ENCODE measurements around the gene PPP2R5A. TPM values are rescaled to one million over a fixed set of nuclear protein-coding genes. Genes with fewer than 3 reads are reported as not detected.
"Not testable (repeated sequence)": the region's sequence is repeated elsewhere in the genome, so short reads cannot be mapped to it uniquely, and the experiment has no call there.

PPP2R5A gene
- total RNA-seq, 1 donor from 2014 or later: 68.1 TPM

DNA sequence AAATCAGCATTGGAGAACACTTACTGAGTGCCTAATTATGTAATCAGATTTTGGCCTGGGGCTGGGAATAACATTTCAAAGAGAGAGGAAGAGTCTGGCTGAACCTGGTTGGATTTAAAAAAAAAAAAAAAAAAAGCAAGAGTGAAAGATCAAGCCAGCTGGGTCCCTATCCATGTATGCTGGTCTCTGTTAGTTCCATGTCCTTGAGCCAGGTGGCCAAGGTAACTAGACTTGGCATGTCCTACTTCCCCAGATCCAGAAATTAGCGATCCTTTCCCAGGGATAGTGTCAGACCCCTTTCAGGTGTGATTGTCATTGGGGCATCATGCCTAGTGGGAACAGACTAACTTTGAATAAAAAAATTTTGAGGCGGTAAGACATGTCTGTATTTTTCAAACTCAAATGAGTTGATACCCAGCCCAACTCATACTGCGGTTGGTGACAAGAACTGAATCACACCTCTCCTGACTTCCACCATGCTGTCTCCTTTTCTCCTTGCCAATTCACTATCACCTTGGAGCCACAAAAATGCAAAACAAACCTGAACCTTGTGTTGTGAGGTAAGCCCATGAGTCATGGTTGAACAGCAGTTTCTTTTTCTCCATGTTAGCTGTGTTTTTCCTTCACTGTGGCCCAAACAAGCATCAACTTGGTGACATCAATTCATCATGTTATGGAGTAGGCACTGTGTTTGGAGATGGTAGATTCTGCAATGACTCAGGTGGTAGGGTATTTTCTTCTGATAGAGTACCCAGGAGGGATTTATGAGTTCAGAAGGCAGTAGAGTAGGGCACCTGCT is 24.5 kb upstream of the PPP2R5A start:
- intact Hi-C loops (cut with DNase I): no loop called here
- DNase-seq (ENCODE audit: low spot score): no peak

DNA sequence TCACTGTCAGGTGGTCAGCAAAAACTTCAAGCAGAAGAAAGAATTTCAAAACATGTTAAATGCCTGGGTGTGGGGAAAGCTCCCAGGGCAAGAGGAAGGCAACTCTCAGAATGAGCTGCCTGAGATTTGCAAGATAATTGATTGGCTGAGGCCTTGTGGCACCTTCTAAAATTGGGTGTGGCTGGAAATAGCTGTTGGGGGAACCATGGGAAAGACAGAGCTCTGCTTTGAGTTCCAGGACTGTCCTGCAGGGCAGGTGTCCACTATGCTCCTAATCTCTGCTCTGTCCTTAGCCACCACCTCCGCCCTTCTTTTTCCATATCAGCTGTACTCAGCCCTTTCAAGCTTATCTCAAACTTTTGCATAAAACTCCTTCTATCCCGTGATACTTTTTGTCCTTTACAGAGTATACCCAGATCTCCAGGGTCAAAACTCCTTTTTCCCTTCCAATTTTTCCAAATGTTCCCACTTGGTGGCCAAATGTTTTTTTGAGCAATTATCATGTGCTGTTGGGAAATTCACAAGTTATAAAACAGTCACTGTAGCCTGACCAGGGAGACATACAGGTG is 23.8 kb upstream of the PPP2R5A start:
- intact Hi-C loops (cut with DNase I): no loop called here
- no peak for DNase-seq (ENCODE audit: low spot score)

DNA sequence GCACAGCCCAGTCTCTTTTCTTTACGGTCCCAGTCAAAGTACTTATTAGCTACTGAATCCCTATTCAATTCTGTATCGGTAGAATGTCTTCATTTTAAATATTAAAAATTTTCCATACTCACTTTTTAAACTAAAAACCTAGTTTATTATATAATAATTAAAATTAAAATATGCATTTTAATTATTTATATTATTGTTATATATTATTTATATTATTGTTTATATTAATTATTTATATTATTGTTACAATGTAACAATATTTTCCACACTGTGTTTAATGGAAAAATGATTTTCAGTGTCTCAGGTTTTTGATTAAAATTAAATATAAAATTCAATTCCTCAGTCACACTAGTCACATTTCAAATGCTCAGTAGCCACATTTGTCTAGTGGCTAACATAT is 18.2 kb upstream of the PPP2R5A start:
- DNase-seq (ENCODE audit: low spot score): no peak
- intact Hi-C loops (cut with DNase I): no loop called here

DNA sequence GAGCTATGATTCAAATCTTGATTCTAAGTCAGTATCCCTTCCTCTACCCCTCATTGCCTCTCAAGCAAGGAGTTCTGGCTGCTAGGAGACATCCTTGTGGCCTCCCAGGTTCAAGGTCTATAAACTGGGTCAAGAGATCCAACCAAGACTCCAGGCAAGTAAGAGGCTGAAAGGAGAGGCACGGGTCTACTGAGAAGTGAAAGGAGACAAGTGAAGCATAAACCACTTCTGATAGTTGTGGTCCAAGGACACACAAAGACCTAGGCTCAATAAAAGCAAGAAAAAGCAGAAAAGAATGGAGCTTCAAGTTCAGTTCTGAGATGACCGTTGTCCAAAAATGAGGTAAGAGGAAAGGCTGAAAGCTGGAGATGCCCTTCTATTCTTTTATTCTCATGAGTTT is 17.8 kb upstream of the PPP2R5A start:
- no peak for DNase-seq (ENCODE audit: low spot score)
- intact Hi-C loops (cut with DNase I): no loop called here

DNA sequence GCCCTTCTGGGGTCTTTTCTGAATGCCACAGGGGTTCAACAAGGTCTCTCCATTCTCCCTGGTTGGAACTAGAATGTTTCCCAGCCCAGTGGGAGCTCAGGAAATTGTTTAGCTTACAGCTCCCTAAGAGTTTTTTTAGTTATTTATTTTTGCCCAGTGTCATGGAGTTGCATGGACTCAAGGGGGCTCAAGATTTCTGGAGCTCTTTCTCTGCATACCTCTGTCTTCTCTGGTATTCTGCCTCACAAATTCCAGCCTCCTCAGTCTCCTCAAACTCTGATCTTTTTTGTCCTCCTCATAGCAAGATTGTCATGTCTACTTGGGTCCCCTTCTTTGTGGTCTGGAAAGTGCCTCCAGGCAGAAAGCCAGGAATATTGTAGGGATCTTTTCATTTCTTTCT is 15.9 kb upstream of the PPP2R5A start:
- intact Hi-C loops (cut with DNase I): no loop called here
- no peak for DNase-seq (ENCODE audit: low spot score)

DNA sequence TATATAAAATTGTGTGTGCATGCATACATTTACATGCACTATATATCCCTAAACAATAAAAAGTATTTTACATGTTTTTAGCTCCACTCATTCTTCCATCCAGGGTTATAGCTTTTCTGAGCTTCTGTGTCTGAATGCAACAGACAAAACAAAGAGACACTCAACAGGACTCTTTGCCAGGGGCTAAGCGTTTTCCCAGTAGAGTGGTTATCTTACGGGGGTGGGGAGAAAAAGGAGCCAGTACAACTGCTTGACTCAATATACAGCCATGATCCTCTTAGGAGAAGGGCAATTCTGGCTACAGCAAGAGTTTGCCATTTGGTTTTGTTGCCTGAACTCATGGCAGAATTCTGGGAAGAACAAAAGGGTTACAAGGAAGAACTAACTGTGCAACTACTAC is 14.6 kb upstream of the PPP2R5A start:
- no peak for DNase-seq (ENCODE audit: low spot score)
- intact Hi-C loops (cut with DNase I): no loop called here

DNA sequence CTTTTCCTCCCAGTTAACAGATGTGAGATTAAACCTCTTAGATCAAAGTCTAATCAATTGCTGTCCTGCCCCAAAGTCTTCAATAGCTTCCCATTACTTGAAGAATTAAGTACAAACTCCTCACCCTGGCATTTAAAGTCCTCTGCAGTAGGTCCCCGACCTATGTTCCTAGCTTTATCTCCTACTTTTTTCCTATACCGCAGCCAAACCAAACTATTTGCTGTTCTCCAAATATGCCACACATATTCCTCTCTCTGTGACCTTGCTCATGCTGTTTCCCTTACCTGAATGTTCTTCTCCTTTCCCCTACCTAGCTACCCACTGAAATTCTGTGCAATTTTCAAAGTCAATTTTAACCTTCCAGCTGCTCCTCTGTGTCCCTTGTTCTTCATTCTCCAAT is 14.0 kb upstream of the PPP2R5A start:
- intact Hi-C loops (cut with DNase I): no loop called here

DNA sequence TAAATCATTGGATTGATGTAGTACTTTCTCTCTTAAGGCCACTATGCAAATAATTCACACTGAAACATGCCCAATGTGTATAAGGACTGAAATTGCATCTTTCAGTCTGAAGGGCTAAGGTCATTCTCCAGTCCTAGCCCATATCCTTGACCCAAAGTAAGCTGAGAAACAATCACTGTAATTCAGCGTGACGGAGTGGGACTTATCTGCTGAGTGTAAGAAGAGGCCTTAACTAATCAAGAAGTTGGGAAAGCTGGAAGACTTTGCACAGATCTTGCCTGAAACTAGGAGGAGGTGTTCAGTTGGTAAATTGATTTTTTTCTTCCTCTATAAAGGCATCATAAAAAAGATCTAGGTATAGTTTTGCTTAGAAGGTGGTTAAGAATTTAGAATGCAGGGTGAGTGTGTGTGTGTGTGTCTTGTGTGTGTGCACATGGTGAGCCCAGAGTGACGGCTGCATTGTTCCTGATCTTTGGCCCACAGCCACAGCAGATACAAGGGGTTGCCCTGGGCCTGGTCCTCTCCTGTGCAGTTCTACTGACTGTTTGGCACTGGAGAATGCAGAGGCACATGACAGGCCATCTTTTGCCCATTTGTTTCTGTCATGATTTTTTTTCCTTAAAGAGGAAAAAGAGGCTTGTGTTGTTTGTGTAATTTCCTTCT is 13.3 kb upstream of the PPP2R5A start:
- no peak for DNase-seq (ENCODE audit: low spot score)
- intact Hi-C loops (cut with DNase I): no loop called here

More for the DNA sequence above, 14.0 kb upstream of the PPP2R5A start:
- DNase-seq (ENCODE audit: low spot score): no peak

DNA sequence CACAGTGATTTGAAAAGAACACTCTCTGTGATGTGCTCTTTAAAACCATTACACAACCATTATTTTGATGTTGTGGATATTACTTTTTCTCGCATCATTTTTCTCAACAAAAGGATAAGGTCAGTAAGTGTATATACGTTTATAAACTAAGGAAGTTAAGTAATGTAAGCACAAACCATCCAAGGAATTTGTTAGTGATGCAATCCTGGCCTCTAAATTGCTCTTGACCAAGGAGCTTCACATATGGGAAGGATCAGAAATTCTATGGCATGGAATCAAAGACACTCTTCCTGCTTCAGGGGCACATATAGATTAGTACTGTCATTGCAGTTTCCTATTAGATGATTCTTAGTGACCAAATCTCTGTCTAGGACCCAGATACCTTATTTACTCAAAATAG is 3.6 kb upstream of the PPP2R5A start:
- intact Hi-C loops (cut with DNase I): no loop called here
- no peak for DNase-seq (ENCODE audit: low spot score)

DNA sequence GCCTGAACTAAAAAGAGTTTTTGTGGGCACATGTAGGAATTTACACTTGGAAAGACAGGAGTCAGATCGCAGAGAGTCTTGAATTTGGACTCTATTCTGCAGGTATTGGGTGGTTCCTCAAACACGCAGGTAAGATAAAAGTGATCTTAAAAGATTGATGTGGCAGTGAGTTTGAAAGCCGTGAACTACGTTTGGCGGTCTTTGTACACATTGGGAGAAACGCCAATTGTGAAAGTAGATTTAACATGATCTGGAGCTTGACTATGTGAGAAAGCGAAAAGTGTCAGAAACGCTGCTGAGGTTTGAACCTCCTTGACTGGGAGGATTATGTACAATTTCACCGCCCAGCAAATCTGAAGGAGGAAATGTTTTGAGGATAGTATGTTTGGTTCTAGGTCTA is 1.5 kb upstream of the PPP2R5A start:
- no peak for DNase-seq (ENCODE audit: low spot score)
- intact Hi-C loops (cut with DNase I): loop anchor here (2.0 kb wide), 1 partner anchor 41 kb away; no protein-coding TSS in a partner anchor

DNA sequence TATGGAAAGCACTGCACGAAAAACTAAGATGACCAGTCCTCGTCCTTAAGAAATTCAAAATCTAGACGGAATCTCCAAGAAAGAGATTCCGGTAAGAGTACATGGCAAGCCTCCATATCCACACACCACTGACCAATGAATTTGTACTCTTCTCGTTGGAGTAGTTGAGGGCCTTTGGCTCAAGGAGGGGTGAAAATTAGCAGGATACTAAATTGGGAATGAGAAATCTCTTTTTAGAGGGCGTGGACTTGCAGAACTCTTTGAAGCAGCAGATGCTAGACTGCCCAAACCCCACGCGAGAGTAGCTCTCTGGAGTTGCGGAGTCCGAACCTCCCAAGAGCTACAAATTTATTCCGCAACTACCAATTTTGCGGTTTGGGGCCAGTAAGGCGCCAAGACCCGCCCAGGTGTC is 872 bp upstream of the PPP2R5A start:
- intact Hi-C loops (cut with DNase I): loop anchor here (2.0 kb wide), 1 partner anchor 42 kb away; no protein-coding TSS in a partner anchor
- no peak for DNase-seq (ENCODE audit: low spot score)

DNA sequence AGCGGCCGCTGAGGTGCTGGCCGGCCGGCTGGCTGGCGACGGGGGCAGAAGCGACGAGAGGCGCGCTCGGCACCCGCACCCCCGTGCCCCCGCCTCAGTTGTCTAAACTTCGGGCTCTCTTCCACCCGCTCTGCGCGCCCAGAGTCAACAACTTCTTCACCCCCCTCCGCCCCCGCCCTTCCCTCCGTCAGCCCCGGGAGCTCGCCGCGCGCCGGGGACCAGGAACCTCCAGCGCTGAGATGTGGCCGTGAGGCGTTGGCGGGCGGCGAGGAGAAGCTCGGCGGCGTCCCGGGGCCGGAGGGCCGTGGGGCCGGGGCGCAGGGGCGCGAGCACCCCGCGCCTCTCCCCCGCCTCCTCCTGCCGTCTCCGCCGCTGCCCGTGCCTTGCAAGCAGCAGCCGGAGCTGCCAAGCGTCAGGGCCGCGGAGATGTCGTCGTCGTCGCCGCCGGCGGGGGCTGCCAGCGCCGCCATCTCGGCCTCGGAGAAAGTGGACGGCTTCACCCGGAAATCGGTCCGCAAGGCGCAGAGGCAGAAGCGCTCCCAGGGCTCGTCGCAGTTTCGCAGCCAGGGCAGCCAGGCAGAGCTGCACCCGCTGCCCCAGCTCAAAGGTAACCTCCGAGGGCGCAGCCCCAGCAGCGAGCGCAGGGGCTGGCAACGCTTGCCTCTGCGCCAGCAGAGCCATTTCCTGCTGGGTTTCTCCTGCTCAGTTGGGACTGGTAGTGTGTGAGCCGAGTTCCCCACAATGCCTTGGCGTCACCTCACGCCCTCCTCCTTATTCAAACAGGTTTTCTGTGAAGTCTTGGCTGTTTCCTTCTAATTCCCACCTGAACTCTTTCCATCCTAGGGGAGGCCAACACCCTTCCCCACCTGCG is 710 bp downstream of the PPP2R5A start:
- DNase-seq (ENCODE audit: low spot score): peak; percentile 79

DNA sequence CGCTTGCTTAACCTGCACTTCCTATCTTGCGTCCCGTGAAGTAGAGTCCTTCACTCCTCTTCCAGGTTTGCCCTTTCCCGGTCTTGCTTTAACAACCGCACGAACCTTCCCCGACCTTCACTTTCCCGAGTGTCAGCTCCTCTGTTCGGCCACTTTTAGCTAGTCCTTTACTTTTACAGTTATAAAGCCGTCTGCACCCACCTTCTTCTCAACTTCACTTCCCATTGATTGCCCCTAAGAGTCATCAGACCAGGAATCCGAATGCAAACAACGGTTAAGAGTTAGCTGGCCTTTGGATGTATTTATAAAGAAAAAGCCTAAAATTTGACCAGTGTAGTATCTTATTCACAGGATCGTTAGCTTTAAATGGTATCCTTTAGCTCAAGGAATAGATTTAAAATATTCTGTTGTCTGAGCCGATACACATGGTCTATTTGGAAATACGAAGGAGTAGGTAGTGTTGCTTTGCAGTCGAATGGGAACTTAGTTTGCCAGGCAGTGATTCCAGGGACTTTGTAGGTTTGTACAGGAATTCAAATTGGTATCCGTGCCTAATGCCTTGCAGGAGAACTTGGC is 1.4 kb downstream of the PPP2R5A start:
- intact Hi-C loops (cut with DNase I): loop anchor here (5.0 kb wide), 1 partner anchor 166 kb away; no protein-coding TSS in a partner anchor
- peak; percentile 79 for DNase-seq (ENCODE audit: low spot score)

More for the DNA sequence above, 710 bp downstream of the PPP2R5A start:
- intact Hi-C loops (cut with DNase I): loop anchor here (1.0 to 5.0 kb wide), 4 partner anchors 43 to 212 kb away; no protein-coding TSS in a partner anchor

DNA sequence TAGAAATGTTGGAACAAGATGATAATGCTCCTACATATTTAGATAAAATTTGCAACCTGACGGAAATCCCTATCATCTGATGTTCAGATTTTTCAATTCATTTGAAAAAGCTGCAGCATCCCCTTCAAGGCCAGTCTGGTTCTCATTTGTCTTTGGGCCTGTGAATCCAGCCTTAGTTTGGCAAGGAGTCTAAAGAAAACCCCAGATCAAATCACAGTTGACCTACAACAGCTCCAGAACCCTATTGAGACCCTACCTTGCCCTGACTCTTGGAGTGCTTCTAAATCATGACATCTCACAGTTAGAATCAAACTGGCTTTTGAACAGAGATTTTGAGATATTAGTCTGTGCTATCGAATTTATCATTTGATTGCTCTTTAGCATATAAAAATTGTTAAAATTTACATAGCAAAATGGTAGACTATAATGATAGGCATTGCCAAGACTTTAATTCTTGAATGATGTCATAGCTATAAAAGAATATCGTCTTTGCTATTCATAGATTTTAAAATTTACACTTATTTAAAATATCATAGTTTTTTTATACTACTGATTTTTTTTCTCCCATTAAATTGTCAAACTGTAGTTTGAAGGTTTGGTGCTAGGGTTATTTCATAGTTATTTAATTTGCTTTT is 2.2 kb downstream of the PPP2R5A start:
- intact Hi-C loops (cut with DNase I): loop anchor here (5.0 kb wide), 1 partner anchor 165 kb away; no protein-coding TSS in a partner anchor
- no peak for DNase-seq (ENCODE audit: low spot score)

DNA sequence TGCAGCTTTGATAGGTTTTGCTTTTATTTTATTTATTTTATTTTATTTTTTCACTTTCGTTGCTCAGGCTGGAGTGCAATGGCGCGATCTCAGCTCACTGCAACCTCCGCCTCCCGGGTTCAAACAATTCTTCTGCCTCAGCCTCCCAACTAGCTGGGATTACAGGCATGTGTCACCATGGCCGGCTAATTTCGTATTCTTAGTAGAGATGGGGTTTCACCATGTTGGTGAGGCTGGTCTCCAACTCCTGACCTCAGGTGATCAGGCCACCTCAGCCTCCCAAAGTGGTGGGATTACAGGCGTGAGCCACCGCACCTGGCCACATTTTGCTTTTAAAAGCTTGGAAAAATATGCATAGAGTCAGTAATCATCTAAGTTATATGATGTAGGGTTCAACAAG is 2.8 kb downstream of the PPP2R5A start:
- not testable (repeated sequence) for DNase-seq (ENCODE audit: low spot score)
- intact Hi-C loops (cut with DNase I): loop anchor here (5.0 kb wide), 1 partner anchor 164 kb away; no protein-coding TSS in a partner anchor

DNA sequence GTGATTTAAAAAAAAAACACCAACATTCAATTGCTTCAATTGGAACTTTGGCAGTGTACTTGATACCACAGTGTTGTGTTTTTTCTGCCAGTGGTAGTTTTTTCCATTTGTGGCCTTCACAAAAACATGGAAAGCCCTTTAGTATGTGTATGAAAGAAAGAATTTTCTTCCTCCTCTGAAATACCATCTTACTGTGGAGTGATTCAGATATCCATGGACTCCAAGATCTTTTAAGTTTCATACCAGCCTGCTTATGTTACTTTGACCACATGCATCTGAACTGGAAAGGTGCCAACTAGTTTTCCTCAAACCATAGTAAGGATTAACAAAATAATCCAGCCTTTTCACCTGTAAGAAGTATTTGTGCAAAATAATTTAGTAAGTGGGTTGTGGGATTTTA is 3.4 kb downstream of the PPP2R5A start:
- intact Hi-C loops (cut with DNase I): loop anchor here (5.0 kb wide), 1 partner anchor 164 kb away; no protein-coding TSS in a partner anchor
- DNase-seq (ENCODE audit: low spot score): no peak

DNA sequence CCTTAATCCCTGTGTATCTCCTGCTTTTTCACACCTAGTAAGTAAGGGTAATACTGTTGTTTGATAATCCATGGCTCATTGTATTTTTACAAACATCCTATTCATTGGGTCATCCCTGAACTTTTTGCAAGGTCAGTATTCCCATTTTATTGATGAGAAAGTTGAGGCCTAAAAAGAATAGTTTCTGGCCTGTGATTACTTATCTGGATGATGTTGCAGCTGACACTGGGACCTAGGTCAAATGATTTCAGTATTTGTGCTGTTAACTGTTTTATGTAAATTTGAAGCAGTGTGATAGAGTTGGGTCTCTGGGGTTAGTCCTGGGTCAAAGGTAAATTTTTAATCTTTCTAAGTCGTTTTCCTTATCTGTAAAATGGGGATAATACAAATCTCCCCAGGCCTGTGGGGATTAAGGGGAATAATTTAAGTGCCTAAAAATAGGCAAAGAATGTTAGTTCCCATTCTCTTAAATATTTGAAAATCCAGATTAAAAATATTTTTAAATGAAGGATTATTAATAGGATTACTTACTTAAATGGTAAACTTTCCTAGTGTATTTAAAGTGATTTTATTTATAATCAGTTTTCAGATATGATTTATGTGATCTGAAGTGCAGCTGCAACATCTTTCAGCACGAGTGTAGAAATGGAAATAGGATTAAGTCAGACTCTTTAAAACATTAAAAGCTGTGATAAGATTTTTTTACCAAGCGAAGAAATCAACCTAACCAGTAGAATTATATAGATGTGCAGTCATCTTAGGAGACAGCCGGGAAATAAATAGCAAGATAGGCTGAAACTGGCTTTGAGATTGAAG is 4.3 kb downstream of the PPP2R5A start:
- intact Hi-C loops (cut with DNase I): loop anchor here (2.0 to 5.0 kb wide), 4 partner anchors 78 to 219 kb away; partner anchors contain the start of gene NENF
- no peak for DNase-seq (ENCODE audit: low spot score)

DNA sequence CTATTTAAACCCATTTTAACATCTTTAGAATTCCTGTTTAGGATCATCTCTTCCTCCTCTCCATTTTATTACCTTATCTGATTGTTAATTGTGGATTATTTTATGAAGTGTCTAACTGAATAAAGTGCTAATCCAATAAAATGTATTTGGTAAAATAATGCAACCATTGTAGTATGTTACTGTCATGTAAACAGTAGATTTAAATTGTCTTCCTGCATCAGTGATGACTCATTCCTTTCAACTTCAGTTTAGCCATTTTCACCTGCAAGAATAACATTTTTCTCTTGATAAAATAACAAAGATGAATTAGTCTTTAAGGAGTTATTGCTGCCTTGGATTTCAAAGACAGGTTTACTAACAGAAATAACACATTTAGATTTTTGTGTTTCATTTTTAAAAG is 5.4 kb downstream of the PPP2R5A start:
- no peak for DNase-seq (ENCODE audit: low spot score)
- intact Hi-C loops (cut with DNase I): loop anchor here (2.0 to 5.0 kb wide), 3 partner anchors 77 to 220 kb away; partner anchors contain the start of gene NENF
